HG03135 (cell line): ENCODE data around the gene ZCCHC2.

Experiments used
- ATAC-seq: cut with Tn5 transposase; IDR thresholded peaks from one replicate; pipeline ENCODE4 v1.9.1; 2021; ENCODE audit warnings: mild to moderate bottlenecking, moderate library complexity; ENCODE audit not compliant: unreplicated experiment

ZCCHC2 gene

DNA sequence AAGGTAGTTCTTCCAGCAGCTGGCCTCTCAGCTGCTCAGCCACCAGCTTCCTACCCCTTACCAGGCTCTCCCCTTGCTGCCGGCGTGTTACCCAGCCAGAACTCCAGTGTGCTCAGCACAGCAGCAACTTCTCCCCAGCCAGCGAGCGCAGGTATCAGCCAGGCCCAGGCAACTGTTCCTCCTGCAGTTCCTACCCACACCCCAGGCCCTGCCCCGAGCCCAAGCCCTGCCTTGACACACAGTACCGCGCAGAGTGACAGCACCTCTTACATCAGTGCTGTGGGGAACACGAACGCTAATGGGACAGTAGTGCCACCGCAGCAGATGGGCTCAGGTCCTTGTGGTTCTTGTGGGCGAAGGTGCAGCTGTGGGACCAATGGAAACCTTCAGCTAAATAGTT, 52.0 kb downstream of the ZCCHC2 start:
- ATAC-seq = no peak

GRCh38 chr18:62576271-62576670, 53.4 kb downstream of the ZCCHC2 start:
- ATAC-seq = no peak

GRCh38 chr18:62576845-62577512, 54.2 kb downstream of the ZCCHC2 start:
- no peak for ATAC-seq

DNA sequence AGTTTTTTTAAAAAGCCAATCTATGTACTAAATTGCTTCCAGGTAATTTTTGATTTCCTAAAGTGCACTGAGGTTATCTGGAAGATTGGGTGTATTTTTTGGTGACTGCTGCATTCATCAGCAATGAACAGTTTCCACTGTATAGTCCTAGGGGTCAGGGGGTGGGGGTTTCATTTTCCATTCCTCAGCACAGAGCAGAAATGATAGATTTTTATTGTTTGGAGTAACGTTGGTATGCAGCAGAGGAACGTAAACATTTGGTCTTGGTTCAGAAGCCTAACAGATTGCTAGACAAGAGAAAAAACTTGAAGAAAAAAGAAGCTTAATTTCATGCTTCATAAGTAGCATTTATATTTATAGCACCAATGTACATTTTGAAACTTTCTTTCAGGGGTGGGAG, 54.9 kb downstream of the ZCCHC2 start:
- no peak for ATAC-seq

GRCh38 chr18:62578980-62579511, 56.2 kb downstream of the ZCCHC2 start:
- ATAC-seq = no peak

GRCh38 chr18:62583376-62583775, 60.6 kb downstream of the ZCCHC2 start:
- no peak for ATAC-seq

DNA sequence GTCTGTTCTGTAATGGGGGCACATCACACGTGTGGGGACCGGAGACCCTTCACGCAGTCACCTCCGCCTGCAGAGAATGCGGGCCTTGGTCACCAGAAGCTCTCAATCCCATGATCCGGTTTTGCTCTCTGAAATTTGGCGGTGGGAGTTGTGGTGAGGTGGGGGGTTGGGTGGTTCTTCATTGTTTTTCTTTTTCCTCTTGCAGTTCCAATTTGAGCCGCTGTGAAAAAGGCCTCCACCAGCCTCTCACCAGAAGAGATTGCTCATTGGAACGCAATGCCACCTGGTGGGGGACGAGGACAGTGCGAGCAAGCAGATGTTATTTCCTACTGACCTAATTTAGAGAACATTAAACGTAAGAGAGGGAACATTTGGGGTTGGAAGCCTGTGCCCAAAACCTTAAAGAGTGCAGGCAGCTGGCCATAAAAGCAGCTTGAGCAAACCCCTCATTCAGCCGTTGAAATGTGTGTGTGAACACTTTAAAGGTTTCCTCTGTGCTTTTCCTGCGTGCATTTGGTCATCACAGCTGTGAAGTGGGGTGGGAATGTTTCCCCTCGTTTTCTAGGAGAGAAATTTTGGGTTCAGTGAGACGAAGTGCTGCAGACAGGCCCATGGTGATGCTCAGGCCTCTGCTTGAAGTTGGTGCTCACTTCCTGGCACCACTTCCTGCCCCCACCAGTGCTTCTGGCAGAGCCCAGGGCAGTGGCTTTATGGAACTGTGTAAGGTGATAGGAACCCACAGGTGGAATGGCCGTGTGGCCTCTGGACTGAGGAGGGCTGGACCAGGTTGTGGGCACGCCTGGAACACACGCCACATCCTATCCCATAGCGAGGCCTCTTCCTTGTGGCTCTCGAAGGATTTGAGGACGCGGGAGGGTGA, 61.7 kb downstream of the ZCCHC2 start:
- peak; percentile 82 for ATAC-seq

GRCh38 chr18:62585274-62586150, 62.7 kb downstream of the ZCCHC2 start:
- peak; percentile 19 for ATAC-seq

DNA sequence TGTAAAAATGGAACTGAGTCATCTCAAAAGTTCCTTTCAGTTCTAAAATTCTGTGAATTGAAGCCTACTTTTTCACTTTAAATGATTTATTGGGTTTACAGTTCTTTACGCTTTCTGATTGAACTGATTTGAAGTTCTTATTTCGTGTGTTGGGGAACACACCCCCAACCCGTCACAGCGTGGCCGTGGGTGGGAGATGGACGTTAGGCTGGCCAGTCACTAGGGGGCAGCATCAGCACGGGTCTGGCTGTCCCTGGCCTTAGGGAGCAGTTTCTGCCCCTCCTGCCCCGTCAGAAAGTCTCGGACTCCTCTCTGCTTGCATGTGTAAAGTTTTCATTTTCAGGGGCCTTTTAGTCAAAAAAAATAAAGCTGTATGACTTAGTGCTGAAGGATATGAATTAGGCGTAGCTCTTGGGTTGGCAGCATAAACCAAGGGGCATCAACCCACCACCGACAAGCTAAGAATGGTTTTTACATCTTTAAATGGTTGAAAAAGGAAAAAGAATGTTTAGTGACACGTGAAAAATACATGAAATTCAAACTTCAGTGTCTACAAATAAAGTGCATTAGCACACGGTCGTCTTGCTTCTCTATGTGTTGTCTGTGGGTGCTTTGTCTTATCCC, 63.4 kb downstream of the ZCCHC2 start:
- ATAC-seq = peak; percentile 66

GRCh38 chr18:62586781-62587487, 64.1 kb downstream of the ZCCHC2 start:
- no peak for ATAC-seq

DNA sequence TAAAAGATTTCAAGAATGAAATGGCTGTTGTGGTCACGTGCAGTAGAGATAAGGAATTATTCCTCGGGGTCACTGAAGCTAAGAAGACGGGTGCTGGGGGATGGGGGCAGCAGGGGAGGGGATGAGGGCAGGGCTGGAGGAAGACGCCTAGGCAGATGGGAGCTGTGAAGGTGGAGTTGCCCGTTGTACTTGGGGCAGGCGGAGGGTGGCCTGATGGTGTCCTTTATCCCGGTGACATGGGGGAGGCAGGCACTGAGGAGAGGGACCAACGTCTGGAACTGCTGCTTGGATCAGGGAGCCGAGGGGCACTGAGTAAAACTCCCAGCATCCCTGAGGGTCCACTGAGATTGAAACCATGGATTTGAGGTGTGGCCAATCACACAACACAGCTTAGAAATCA, 64.9 kb downstream of the ZCCHC2 start:
- ATAC-seq = no peak

- no peak for ATAC-seq
Observed at GRCh38 chr18:62588217-62588616, 65.4 kb downstream of the ZCCHC2 start.

DNA sequence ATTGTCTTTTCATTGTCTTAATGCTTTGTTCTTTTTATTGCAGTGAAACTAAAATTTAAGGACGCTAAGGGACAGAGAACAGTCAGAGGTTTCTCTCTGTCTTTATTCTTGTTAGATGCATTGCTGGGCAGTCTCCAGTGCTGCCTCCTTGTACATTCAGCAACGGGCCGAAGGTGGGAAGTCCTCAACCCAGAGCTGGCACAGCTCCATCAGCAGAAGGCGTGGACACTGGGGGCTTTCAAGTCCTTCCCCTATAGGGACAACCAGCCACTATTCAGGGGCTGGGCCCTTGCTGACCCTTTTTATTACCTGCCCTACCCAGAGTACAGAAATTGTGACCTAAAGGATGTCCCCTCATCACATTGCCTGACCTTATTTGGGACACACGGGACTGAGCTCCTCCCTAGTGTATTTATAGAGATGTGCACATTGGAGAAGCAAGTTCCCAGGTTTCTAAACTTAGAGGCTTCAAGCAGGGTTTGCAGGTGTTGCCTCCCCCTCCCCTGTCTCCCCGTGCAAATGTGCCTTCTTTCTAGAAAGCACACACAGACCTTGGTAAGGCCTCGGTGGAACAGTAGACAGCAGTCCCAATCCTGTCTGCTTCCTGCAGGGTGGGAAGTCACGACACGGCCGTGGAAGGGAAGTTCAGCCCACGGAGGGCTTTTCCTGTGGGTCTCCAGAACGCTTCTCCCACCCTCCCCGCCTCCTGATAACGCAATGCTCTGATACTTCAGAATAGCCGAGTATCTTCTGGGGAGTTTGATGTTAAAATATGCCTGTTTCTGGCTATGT, 68.2 kb downstream of the ZCCHC2 start:
- no peak for ATAC-seq

GRCh38 chr18:62596145-62597005, 73.5 kb downstream of the ZCCHC2 start:
- no peak for ATAC-seq

DNA sequence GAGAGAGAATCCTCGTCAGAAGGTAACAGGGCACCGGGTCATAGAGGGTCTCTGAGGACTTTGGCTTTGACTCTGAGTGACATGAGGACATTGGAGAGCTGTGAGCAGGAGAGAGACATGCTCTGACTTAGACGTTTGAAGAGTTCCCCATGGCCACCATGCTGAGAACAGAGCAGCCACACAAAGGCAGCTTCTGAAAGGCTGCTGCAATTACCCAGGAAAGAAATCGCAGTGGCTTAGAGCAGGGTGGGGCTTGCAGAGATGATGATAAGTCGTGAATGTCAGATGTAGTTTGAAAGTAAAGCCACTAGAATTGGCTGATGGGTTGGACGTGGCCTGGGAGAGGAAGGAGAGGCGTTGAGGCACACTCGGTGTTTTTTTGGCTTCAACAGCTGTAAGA, 79.0 kb downstream of the ZCCHC2 start:
- ATAC-seq = no peak

DNA sequence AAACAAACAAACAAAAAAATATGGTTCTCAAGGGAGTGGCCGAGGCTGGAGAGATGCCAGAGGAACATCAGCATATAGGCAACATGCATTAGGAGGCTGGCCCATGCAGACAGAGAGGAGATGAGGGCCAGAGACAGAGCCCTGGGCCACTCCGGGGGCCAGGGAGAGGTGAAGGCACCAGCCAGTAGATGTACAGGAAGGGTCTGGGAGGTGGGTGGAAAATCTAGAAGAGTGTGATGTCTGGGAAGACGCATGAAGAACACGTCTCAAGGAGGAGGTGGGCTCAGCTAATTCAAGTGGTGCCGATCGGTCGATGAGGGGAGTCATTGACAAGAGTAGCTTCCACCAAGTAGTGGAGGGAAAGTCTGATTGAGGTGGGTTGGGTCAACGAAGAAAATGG, 79.9 kb downstream of the ZCCHC2 start:
- no peak for ATAC-seq

GRCh38 chr18:62603211-62603610, 80.4 kb downstream of the ZCCHC2 start:
- ATAC-seq = no peak

DNA sequence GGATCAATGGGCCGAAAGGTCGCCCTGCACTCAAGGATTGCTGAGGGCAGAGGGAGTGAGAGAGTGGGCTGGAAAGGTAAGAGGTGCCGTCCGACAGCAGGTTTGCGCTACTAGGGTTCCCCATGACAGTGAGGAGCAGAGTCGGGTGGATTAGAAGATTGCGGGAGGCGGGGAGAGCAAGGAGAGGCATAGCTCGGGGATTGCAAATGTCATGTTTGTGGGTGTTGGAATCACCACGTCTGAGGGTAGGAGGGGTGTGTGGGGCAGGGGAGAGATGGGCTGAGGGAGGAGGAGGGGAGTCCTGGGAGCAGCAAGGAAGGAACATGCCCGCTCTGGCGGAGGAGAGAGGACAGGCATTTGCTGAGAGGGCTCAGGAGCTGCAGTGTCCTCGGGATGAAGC, 81.2 kb downstream of the ZCCHC2 start:
- ATAC-seq = no peak
